K562 (cell line): ENCODE measurements around the gene ANO2. TPM values are rescaled to one million over a fixed set of nuclear protein-coding genes. Genes with fewer than 3 reads are reported as not detected.

Experiments used
- ATAC-seq: fragments of 200-7000 bp; cut with Tn5 transposase; 3 replicates; pipeline ENCODE4 v1.9.1; 2020; ENCODE audit warnings: moderate library complexity
- BruUV-seq: library from RNA; stranded (reverse); fragments of 400-500 nt; replicated peaks from 2 replicates; lab custom pipeline; 2021; lab: Mats Ljungman, UMichigan
- CTCF ChIA-PET: fragments of 300-600 bp; formaldehyde crosslinking; extraction: SDS; loops from one replicate; lab custom pipeline; 2021; ENCODE audit warnings: low intra/inter-chr PET ratio; lab: Yijun Ruan, JAX
- POLR2A ChIA-PET: fragments of 300-600, 350-650 bp; sonication (Branson Sonifier 250); formaldehyde crosslinking; extraction: SDS; loops from one replicate; lab custom pipeline; 2021; ENCODE audit warnings: antibody characterized with exemption, inconsistent platforms; lab: Yijun Ruan, JAX
- DNase-seq, 4 experiments: peaks; one replicate each; pipeline versions ENCODE4 v3.0.0 to v3.0.0-alpha.2; 2011 to 2018; ENCODE audit warnings: low spot score in 3 of 4, mixed read lengths in 3 of 4; ENCODE audit errors: extremely low read depth in 1 of 4
- FAIRE-seq: peaks from 2 replicates; lab custom pipeline; 2011; peaks lifted over from hg19 to GRCh38; lab: Jason Lieb, UNC
- H2AFZ ChIP-seq: 2 replicates; pipeline ENCODE4 v1.6.0; 2011; ENCODE audit warnings: low read depth, low read length, control low read depth, inconsistent platforms
- H3K27ac ChIP-seq: fragments of 200-600 bp; 3 replicates; pipeline ENCODE4 v1.8.0; 2011; ENCODE audit warnings: low read depth, mild to moderate bottlenecking, control low read depth, inconsistent platforms, low read length, moderate library complexity, mixed read lengths; ENCODE audit errors: extremely low read depth
- H3K27me3 ChIP-seq, 2 experiments: fragments of 300-600 bp in 1 of 2; 2 replicates in 1 of 2; 3 replicates in 1 of 2; pipeline versions ENCODE4 v1.6.0 to v1.8.0; 2011; ENCODE audit warnings: inconsistent platforms in 2 of 2, low read length in 2 of 2, mild to moderate bottlenecking in 1 of 2, mixed read lengths in 1 of 2, moderate library complexity in 1 of 2; ENCODE audit not compliant: control insufficient read depth in 2 of 2, insufficient read depth in 2 of 2
- H3K36me3 ChIP-seq: fragments of 300-600 bp; 3 replicates; pipeline ENCODE4 v1.8.0; 2011; ENCODE audit warnings: mild to moderate bottlenecking, low read length, inconsistent platforms; ENCODE audit not compliant: control insufficient read depth, insufficient read depth
- H3K4me1 ChIP-seq, 2 experiments: fragments of 200-600 bp in 1 of 2; replicated peaks in 1 of 2; 2 replicates in 1 of 2; 3 replicates in 1 of 2; pipeline versions ENCODE4 v1.5.1 to v1.8.0; 2011; ENCODE audit warnings: inconsistent platforms in 2 of 2, low read length in 2 of 2, mild to moderate bottlenecking in 1 of 2, mixed read lengths in 1 of 2, moderate library complexity in 1 of 2; ENCODE audit not compliant: control insufficient read depth in 2 of 2, insufficient read depth in 2 of 2
- H3K4me2 ChIP-seq: 2 replicates; pipeline ENCODE4 v1.6.1; 2011; ENCODE audit warnings: low read length, control low read depth, inconsistent platforms, mixed read lengths; ENCODE audit not compliant: insufficient read depth
- H3K4me3 ChIP-seq: fragments of 200-600 bp; sonication (generic), shearing (Covaris generic); 2 replicates; pipeline ENCODE4 v1.5.1; 2016; ENCODE audit warnings: control low read depth, inconsistent platforms
- H3K79me2 ChIP-seq: fragments of 200-600 bp; 3 replicates; pipeline ENCODE4 v1.8.0; 2011; ENCODE audit warnings: low read length, inconsistent platforms; ENCODE audit not compliant: control insufficient read depth, insufficient read depth
- H3K9ac ChIP-seq, 2 experiments: 2 replicates each; pipeline versions ENCODE4 v1.6.0 to v1.6.1; 2011; ENCODE audit warnings: low read depth in 2 of 2, low read length in 2 of 2, control low read depth in 1 of 2, inconsistent platforms in 1 of 2, mild to moderate bottlenecking in 1 of 2, mixed read lengths in 1 of 2; ENCODE audit not compliant: insufficient read depth in 1 of 2
- H3K9me1 ChIP-seq: one replicate; pipeline ENCODE4 v1.6.0; 2011; ENCODE audit warnings: inconsistent platforms, mild to moderate bottlenecking, low read length, moderate library complexity; ENCODE audit not compliant: control insufficient read depth, insufficient read depth
- H3K9me3 ChIP-seq: replicated peaks from 2 replicates; pipeline ENCODE4 v1.5.1; 2011; ENCODE audit warnings: low read depth, low read length, inconsistent platforms; ENCODE audit not compliant: control insufficient read depth, insufficient read depth
- H4K20me1 ChIP-seq: replicated peaks from 2 replicates; pipeline ENCODE4 v1.6.1; 2011; ENCODE audit warnings: low read length, inconsistent platforms, mixed read lengths; ENCODE audit not compliant: control insufficient read depth, insufficient read depth
- CHD4 ChIP-seq: fragments of 200-600 bp; sonication (generic); IDR thresholded peaks from 3 replicates; pipeline ENCODE4 v1.6.1; 2012; ENCODE audit warnings: low read depth, mild to moderate bottlenecking, mixed read lengths, low read length, inconsistent platforms; ENCODE audit not compliant: insufficient read depth, insufficient replicate concordance, poor library complexity, severe bottlenecking
- FOXA1 ChIP-seq: fragments of 450-650 bp; IDR thresholded peaks from 2 replicates; pipeline ENCODE4 v1.6.1; 2016; ENCODE audit warnings: mild to moderate bottlenecking, borderline replicate concordance
- KHSRP ChIP-seq: fragments of 450-650 bp; IDR thresholded peaks from 2 replicates; pipeline ENCODE4 v1.6.1; 2017
- NFIC ChIP-seq: fragments of 450-650 bp; IDR thresholded peaks from 2 replicates; pipeline ENCODE4 v1.6.1; 2017; ENCODE audit warnings: mild to moderate bottlenecking, inconsistent platforms
- NFYB ChIP-seq: IDR thresholded peaks from 2 replicates; pipeline ENCODE4 v1.6.1; 2011; ENCODE audit warnings: mild to moderate bottlenecking, moderate library complexity; ENCODE audit not compliant: insufficient read length; ENCODE audit errors: extremely low read depth
- POLR2A ChIP-seq: fragments of 450-650 bp; conservative IDR thresholded peaks from 2 replicates; pipeline ENCODE4 v1.6.1; 2016
- SIN3B ChIP-seq: fragments of 450-650 bp; IDR thresholded peaks from 2 replicates; pipeline ENCODE4 v1.6.1; 2017; ENCODE audit warnings: low read depth, mild to moderate bottlenecking, moderate library complexity
- TARDBP ChIP-seq: fragments of 450-650 bp; IDR thresholded peaks from 2 replicates; pipeline ENCODE4 v1.6.1; 2016
- TFAM ChIP-seq: fragments of 250-450 bp; sonication (Bioruptor Pico); conservative IDR thresholded peaks from 2 replicates; pipeline ENCODE4 v1.5.0; 2021; ENCODE audit warnings: mild to moderate bottlenecking, moderate library complexity
- ZNF584 ChIP-seq: fragments of 200-800 bp; sonication (Bioruptor generic); IDR thresholded peaks from 2 replicates; pipeline ENCODE4 v1.6.1; 2016; ENCODE audit warnings: low read depth, mild to moderate bottlenecking, missing genetic modification characterization, missing compliant biosample characterization
- WGBS: fragments of 100-300 bp; shearing (Covaris generic); methylation state at CpG from one replicate; pipeline ENCODE4 v1.1.6; 2016; ENCODE audit warnings: low coverage, mixed read lengths; ENCODE audit not compliant: insufficient coverage; ENCODE audit errors: missing lambda C conversion rate; 5-methylcytosine and 5-hydroxymethylcytosine counted together
- in situ Hi-C: fragments of 300-500 bp; cut with MboI; formaldehyde crosslinking; loops from 4 replicates; pipeline ENCODE4 v1.15.0; 2018; ENCODE audit warnings: inconsistent platforms, mixed read lengths
- intact Hi-C: fragments of 100-400 bp; cut with micrococcal nuclease; formaldehyde crosslinking; loops from 2 replicates; pipeline ENCODE4 v1.14.2; 2022
- polyA plus RNA-seq, 8 experiments: library from polyadenylated mRNA; depleted of rRNA in 4 of 8; stranded (reverse) in 5 of 8; unstranded in 3 of 8; fragments of >200 nt; fragmentation: Nextera tagmentation in 2 of 8; fragmentation: Illumina TruSeq in 1 of 8; extraction: Ambion mirVana in 2 of 8; extraction: Trizol in 1 of 8; gene quantifications; 2 replicates each; pipeline versions ENCODE4 v1.2.1 to v1.2.3, GENCODE V29; 2011 to 2014; ENCODE audit warnings: inconsistent platforms in 1 of 8, missing spikeins in 1 of 8
- total RNA-seq, 7 experiments: library from RNA; depleted of rRNA in 6 of 7; stranded (reverse); fragments of >200 nt in 6 of 7; fragmentation: Illumina TruSeq in 2 of 7; extraction: Trizol in 2 of 7; gene quantifications; 2 replicates each; pipeline versions ENCODE4 v1.2.1 to v1.2.3, GENCODE V29; 2011 to 2021; ENCODE audit warnings: low replicate concordance in 1 of 7
- TF ChIP-seq, protein P1 (sequence below): fragments of 450-650 bp; formaldehyde crosslinking; IDR thresholded peaks from 2 replicates; pipeline ENCODE4 v1.4.0; 2022; ENCODE audit warnings: mild to moderate bottlenecking, moderate library complexity
- TF ChIP-seq, protein P2 (sequence below): IDR thresholded peaks from 2 replicates; pipeline ENCODE4 v1.6.1; 2011; ENCODE audit not compliant: insufficient read length; ENCODE audit errors: extremely low read depth
- TF ChIP-seq, protein P3 (sequence below): fragments of 450-650 bp; IDR thresholded peaks from 2 replicates; pipeline ENCODE4 v1.6.1; 2016; ENCODE audit warnings: antibody characterized with exemption
- TF ChIP-seq, protein P4 (sequence below): fragments of 250-450 bp; sonication (Bioruptor Pico); IDR thresholded peaks from 2 replicates; pipeline ENCODE4 v1.4.0; 2020; ENCODE audit warnings: mild to moderate bottlenecking
- TF ChIP-seq, protein P5 (sequence below): sonication (generic); formaldehyde crosslinking; IDR thresholded peaks from 2 replicates; pipeline ENCODE4 v1.8.0; 2023; ENCODE audit warnings: mild to moderate bottlenecking, missing genetic modification reagents

ANO2 gene
- total and polyA plus RNA-seq, 9 of the 15 experiments (the other 6 are each of a cell fraction or from before 2014, with no cell fraction given): 0.64 TPM; not detected in 8

DNA sequence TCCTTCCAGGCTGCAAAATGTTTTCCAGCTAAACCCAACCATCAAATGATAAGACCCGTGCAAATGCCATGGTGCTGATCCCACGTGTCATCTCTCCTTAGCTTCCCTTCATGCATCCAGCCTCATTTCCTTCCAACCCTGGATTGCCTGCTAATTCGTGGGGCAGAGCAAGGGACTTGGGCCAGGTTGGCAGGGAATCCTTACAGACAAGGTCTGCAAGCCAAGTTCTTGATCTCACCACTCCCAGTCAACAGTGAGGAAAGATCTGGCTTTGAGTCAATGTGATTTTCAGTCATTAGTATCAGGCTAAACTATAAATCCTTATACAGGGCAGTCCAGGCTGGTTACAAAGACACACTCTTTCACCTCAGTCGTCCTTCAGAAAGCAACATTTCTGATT, 150.9 kb downstream of the ANO2 start:
- CTCF ChIA-PET: no interaction called here
- TF ChIP-seq, protein P1, sequence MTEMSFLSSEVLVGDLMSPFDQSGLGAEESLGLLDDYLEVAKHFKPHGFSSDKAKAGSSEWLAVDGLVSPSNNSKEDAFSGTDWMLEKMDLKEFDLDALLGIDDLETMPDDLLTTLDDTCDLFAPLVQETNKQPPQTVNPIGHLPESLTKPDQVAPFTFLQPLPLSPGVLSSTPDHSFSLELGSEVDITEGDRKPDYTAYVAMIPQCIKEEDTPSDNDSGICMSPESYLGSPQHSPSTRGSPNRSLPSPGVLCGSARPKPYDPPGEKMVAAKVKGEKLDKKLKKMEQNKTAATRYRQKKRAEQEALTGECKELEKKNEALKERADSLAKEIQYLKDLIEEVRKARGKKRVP (CRISPR knock-in tag): no peak
- TF ChIP-seq POLR2A (no peak), NFIC (no peak), NFYB (no peak), CHD4 (no peak), FOXA1 (no peak), SIN3B (no peak), ZNF584 (CRISPR knock-in tag) (no peak), KHSRP (no peak), TARDBP (no peak), TFAM (CRISPR knock-in tag) (no peak)
- TF ChIP-seq, protein P2, sequence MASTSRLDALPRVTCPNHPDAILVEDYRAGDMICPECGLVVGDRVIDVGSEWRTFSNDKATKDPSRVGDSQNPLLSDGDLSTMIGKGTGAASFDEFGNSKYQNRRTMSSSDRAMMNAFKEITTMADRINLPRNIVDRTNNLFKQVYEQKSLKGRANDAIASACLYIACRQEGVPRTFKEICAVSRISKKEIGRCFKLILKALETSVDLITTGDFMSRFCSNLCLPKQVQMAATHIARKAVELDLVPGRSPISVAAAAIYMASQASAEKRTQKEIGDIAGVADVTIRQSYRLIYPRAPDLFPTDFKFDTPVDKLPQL: no peak
- TF ChIP-seq, protein P3, sequence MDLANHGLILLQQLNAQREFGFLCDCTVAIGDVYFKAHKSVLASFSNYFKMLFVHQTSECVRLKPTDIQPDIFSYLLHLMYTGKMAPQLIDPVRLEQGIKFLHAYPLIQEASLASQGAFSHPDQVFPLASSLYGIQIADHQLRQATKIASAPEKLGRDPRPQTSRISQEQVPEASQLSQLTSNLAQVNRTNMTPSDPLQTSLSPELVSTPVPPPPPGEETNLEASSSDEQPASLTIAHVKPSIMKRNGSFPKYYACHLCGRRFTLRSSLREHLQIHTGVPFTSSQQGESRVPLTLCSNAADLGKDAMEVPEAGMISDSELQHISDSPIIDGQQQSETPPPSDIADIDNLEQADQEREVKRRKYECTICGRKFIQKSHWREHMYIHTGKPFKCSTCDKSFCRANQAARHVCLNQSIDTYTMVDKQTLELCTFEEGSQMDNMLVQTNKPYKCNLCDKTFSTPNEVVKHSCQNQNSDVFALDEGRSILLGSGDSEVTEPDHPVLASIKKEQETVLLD: no peak
- TF ChIP-seq, protein P4, sequence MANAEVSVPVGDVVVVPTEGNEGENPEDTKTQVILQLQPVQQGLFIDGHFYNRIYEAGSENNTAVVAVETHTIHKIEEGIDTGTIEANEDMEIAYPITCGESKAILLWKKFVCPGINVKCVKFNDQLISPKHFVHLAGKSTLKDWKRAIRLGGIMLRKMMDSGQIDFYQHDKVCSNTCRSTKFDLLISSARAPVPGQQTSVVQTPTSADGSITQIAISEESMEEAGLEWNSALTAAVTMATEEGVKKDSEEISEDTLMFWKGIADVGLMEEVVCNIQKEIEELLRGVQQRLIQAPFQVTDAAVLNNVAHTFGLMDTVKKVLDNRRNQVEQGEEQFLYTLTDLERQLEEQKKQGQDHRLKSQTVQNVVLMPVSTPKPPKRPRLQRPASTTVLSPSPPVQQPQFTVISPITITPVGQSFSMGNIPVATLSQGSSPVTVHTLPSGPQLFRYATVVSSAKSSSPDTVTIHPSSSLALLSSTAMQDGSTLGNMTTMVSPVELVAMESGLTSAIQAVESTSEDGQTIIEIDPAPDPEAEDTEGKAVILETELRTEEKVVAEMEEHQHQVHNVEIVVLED (CRISPR knock-in tag): no peak
- TF ChIP-seq, protein P5, sequence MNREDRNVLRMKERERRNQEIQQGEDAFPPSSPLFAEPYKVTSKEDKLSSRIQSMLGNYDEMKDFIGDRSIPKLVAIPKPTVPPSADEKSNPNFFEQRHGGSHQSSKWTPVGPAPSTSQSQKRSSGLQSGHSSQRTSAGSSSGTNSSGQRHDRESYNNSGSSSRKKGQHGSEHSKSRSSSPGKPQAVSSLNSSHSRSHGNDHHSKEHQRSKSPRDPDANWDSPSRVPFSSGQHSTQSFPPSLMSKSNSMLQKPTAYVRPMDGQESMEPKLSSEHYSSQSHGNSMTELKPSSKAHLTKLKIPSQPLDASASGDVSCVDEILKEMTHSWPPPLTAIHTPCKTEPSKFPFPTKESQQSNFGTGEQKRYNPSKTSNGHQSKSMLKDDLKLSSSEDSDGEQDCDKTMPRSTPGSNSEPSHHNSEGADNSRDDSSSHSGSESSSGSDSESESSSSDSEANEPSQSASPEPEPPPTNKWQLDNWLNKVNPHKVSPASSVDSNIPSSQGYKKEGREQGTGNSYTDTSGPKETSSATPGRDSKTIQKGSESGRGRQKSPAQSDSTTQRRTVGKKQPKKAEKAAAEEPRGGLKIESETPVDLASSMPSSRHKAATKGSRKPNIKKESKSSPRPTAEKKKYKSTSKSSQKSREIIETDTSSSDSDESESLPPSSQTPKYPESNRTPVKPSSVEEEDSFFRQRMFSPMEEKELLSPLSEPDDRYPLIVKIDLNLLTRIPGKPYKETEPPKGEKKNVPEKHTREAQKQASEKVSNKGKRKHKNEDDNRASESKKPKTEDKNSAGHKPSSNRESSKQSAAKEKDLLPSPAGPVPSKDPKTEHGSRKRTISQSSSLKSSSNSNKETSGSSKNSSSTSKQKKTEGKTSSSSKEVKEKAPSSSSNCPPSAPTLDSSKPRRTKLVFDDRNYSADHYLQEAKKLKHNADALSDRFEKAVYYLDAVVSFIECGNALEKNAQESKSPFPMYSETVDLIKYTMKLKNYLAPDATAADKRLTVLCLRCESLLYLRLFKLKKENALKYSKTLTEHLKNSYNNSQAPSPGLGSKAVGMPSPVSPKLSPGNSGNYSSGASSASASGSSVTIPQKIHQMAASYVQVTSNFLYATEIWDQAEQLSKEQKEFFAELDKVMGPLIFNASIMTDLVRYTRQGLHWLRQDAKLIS: no peak

More for the DNA sequence above, 150.9 kb downstream of the ANO2 start:
- 0% methylated on average over 3 of the region's 4 CpGs for whole genome bisulfite sequencing
- H3K9me1 ChIP-seq: no peaks in the 10 kb centered on the region
- H4K20me1 ChIP-seq: no peaks in the 10 kb centered on the region
- H3K27ac ChIP-seq: no peak overlapping the region
- no peak overlapping the region for H3K9ac ChIP-seq
- no peak overlapping the region for H2AFZ ChIP-seq
- intact Hi-C loops: no loop called here
- H3K4me2 ChIP-seq: no peak overlapping the region
- in situ Hi-C loops: loop anchor here (5.0 to 25.0 kb wide), 2 partner anchors 367 to 607 kb away; no protein-coding TSS in a partner anchor
- H3K79me2 ChIP-seq: no peaks in the 10 kb centered on the region
- FAIRE-seq: no peak
- ATAC-seq: no peak
- no peaks in the 10 kb centered on the region for H3K36me3 ChIP-seq
- BruUV-seq: no TSS peak
- H3K27me3 ChIP-seq: no peaks in the 10 kb centered on the region; a peak in 1 of 5 replicates
- H3K4me1 ChIP-seq: no peaks in the 10 kb centered on the region
- DNase-seq: no peak
- POLR2A ChIA-PET: no interaction called here
- no peak overlapping the region for H3K4me3 ChIP-seq
- H3K9me3 ChIP-seq: no peaks in the 10 kb centered on the region
